ENCODE measurements around the gene LRBA.
"Not testable (repeated sequence)": the region's sequence is repeated elsewhere in the genome, so short reads cannot be mapped to it uniquely, and the experiment has no call there.

LRBA gene

DNA sequence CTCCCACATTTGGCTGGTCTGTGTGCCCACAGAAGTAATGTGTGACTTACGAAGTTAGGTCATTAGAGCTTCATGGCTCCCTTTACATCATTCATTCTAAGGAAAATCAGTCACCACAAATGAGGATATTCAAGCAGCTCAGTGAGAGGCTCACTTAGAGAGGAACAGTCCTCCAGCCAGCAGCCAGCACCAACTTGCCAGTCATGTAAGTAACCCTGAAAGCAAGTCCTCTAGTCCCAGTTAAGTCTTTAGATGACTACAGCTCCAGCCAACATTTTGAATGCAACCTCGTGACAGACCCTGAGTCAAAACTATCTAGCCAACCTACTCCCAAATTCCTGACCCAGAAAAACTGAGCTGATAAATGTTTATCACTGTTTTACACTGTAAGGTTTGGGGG lies 71.3 kb downstream of the LRBA start:
- no peak for DNase-seq (ENCODE audit: low read depth in 1 of 2, low spot score in 1 of 2)

GRCh38 chr4:150943126-150943525 lies 72.0 kb downstream of the LRBA start:
- DNase-seq (ENCODE audit: low read depth in 1 of 2, low spot score in 1 of 2), result no peak

- no peak for DNase-seq (ENCODE audit: low read depth in 1 of 2, low spot score in 1 of 2)
Measured at GRCh38 chr4:150942539-150942938, 72.5 kb downstream of the LRBA start.

- no peak for DNase-seq (ENCODE audit: low read depth in 1 of 2, low spot score in 1 of 2)
Measured at GRCh38 chr4:150940123-150940522, 75.0 kb downstream of the LRBA start.

GRCh38 chr4:150939530-150939929 lies 75.6 kb downstream of the LRBA start:
- DNase-seq (ENCODE audit: low read depth in 1 of 2, low spot score in 1 of 2), result no peak

- no peak for DNase-seq (ENCODE audit: low read depth in 1 of 2, low spot score in 1 of 2)
Measured at GRCh38 chr4:150938873-150939499, 76.1 kb downstream of the LRBA start.

GRCh38 chr4:150938417-150938816 lies 76.7 kb downstream of the LRBA start:
- DNase-seq (ENCODE audit: low read depth in 1 of 2, low spot score in 1 of 2), result no peak

GRCh38 chr4:150934022-150934421 lies 81.1 kb downstream of the LRBA start:
- DNase-seq (ENCODE audit: low read depth in 1 of 2, low spot score in 1 of 2), result no peak

DNA sequence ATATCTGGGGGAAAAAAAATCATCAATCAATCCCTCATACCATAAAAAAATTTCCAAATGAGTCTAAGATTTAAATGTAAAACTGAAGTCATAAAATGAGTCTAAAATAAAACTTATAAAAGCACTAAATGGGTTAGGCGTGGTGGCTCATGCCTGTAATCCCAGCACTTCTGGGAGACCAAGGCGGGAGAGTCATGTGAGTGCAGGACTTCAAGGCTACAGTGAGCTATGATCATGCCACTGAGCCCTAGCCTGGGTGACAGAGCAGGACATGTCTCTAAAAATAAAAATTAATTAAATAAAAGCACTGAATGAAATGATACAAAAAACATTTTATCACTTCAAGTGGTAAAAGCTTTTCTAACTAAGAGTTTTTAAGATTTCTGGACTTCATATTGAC lies 83.3 kb downstream of the LRBA start:
- DNase-seq (ENCODE audit: low read depth in 1 of 2, low spot score in 1 of 2), result no peak

DNA sequence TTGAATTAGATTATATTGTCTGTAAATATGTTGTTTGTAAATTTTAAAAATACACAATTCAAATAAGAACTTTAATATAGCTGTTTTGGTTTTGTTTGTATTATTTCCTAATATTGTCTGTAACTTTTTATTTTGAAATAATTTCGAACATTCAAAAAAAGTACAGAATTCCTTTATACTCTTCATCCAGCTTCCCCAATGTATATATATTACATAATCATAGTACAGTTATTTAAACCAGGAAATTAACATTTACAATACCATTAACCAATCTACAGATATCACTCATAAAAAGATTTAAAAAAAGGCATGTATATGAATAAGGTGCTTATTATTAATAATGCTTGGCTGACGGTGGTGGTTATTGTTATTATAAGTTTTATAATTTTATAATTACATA lies 84.1 kb downstream of the LRBA start:
- no peak for DNase-seq (ENCODE audit: low read depth in 1 of 2, low spot score in 1 of 2)

GRCh38 chr4:150923945-150924344 lies 91.1 kb downstream of the LRBA start:
- DNase-seq (ENCODE audit: low read depth in 1 of 2, low spot score in 1 of 2), result no peak

- DNase-seq (ENCODE audit: low read depth in 1 of 2, low spot score in 1 of 2), result not testable (repeated sequence)
Measured at GRCh38 chr4:150921486-150921885, 93.6 kb downstream of the LRBA start.

- not testable (repeated sequence) for DNase-seq (ENCODE audit: low read depth in 1 of 2, low spot score in 1 of 2)
Measured at GRCh38 chr4:150918562-150918961, 96.5 kb downstream of the LRBA start.

DNA sequence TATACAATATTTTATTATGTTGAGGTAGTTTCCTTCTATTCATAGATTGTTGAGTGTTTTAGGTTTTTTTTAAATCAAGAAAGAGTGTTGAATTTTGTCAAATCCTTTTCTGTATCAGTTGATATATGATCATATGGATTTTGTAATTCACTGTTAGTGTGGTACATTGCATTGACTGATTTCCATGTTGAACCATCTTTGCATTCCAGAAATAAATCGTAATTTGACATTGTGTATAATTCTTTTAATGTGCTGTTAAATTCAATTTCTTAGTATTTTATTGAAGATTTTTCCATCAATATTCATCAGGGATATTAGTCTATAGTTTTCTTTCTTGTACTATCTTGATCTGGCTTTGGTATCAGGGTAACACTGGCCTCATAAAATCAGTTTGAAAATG lies 103.8 kb downstream of the LRBA start:
- DNase-seq (ENCODE audit: low read depth in 1 of 2, low spot score in 1 of 2), result no peak

DNA sequence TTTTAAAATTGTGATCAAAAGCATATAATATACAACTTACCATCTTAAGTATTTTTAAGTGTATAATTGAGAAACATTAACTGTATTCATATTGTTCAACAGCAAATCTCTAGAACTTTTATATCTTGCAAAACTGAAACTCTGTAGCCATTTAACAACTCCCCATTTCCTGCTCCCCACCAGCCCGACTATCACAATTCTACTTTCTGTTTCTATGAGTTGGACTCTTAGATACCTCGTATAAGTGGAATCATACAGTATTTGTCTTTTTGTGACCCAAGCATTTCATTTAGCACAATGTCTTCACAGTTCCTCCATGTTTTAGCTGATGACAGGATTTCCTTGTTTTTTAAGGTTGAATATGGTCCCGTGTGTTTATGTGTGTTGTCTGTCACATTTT lies 106.0 kb downstream of the LRBA start:
- no peak for DNase-seq (ENCODE audit: low read depth in 1 of 2, low spot score in 1 of 2)

DNA sequence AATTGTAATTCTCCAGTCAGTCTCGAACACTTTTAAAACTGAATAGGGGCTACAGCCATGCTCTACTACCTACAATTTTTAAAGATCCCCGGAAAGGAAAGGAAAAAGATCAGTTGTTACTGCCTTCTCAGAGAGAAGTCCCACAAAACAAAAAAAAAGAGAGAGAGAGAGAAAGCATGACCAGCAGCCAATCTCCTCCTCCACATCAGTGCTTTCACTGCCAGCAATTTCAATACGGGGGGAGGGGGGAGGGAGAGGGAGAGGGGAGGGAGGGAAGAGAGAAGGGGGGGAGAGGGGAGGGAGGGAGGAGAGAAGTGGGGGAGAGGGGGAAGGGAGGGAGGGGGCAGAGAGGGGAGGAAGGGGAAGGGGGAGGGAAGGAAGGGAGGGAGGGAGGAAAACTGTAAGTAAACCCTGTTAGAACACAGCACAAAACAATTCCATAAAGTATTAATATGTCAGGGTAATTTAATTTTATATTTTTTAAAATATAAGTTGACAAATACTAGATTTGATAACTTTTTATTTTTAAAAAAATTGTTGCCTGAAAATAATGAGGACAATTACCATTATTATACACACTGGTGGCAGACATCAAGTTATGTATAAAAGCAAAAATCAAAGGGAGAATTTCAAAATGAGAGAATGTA lies 108.0 kb downstream of the LRBA start:
- DNase-seq (ENCODE audit: low read depth in 1 of 2, low spot score in 1 of 2), result no peak

GRCh38 chr4:150904671-150905070 lies 110.4 kb downstream of the LRBA start:
- no peak for DNase-seq (ENCODE audit: low read depth in 1 of 2, low spot score in 1 of 2)

DNA sequence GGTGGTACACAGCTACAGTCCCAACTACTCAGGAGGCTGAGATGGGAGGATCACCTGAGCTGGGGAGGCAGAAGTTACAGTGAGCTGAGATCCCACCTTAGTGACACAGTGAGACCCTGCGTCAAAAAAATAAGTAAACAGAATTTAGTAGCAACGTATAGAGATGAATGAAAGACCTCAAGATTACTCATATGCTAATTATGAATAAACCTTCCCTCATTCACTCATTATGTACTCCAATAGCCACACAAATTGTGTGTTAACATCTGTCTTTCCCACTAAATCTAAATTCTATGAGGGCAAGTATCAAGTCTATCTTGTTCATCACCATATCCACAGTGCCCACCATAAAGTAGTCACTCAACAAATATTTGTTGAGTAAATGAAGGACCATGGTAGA lies 111.5 kb downstream of the LRBA start:
- DNase-seq (ENCODE audit: low read depth in 1 of 2, low spot score in 1 of 2), result no peak

DNA sequence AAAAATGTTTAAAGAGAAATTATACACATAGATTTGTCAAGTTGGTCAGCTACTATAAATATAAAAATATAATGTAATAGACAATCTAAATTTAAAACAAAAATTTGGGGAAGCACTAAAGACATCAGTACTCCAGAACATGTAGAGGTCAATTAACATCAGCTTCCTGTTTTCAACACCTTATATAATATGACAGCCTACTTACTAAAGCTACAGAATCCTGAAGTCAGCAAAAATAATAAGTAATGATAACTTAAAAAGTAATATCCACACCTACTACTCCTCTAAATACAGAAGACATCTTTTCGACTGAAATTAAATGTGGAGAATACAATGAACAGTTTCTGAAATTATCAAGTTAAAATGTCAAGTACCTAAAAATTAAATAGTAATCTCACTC lies 118.6 kb downstream of the LRBA start:
- DNase-seq (ENCODE audit: low read depth in 1 of 2, low spot score in 1 of 2), result no peak

DNA sequence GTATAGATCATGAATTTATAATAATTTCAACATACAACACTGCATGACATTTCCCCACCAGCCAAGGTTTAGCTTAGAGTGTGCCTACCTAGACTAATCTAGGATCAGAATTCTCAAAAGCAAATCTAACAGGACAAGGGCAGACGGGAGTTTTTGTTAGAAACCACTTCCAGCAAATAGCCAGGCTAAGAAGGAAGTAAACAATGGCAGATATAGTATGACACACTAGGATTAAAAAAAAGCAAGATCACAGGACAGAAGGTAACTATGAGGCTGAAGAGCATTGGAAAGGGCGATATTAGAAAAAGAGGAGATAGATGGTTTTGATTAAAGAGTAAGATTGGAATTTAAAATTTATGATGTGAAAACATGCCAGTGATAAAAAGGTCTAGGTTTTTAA lies 124.8 kb downstream of the LRBA start:
- no peak for DNase-seq (ENCODE audit: low read depth in 1 of 2, low spot score in 1 of 2)

- DNase-seq (ENCODE audit: low read depth in 1 of 2, low spot score in 1 of 2), result no peak
Measured at GRCh38 chr4:150889306-150889705, 125.8 kb downstream of the LRBA start.

DNA sequence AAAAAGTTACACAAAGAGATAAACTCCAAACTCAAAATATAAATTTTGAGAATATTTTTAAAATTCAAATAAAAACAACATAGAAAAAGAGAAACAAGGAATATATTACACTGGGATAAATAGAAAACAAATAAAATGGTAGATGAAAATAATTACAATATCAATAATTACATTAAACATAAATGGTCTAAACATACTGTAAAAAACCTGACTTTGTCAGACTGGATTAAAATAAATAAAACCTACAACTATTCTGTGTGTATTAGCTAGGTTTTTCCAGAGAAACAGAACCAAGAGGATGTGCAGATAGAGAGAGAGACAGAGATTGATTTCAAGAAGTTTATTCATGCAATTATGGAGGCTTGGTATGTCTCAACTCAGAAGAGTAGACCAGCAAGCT lies 126.5 kb downstream of the LRBA start:
- no peak for DNase-seq (ENCODE audit: low read depth in 1 of 2, low spot score in 1 of 2)

DNA sequence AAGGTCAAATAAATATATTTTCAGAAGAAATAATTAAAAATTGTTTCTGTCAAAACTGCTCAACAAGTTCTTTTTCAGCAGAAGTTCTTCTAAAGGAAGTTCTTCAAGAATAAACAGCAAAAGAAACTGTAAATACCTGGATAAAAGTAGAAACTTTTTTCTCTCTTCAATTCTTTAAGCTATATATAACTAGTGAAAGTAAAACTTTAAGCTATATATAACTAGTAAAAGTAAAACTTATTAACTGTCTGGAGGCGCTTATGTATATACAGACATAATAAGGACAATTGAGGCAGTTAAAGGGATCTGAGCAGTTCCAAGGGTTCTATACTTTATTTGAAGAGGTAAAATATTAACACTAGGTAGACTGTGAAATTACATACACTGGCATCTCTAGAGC lies 126.9 kb downstream of the LRBA start:
- no peak for DNase-seq (ENCODE audit: low read depth in 1 of 2, low spot score in 1 of 2)
